Measurements from ENCODE around the gene RBM19. TPM values are rescaled to one million over a fixed set of nuclear protein-coding genes. Genes with fewer than 3 reads are reported as not detected.
A peak's percentile ranks its signal among the peaks of the same experiment; 100 is the strongest.

The RBM19 gene
- total and polyA plus RNA-seq, 7 experiments from 2014 or later = 10.8 to 108 (median 59.0) TPM

DNA sequence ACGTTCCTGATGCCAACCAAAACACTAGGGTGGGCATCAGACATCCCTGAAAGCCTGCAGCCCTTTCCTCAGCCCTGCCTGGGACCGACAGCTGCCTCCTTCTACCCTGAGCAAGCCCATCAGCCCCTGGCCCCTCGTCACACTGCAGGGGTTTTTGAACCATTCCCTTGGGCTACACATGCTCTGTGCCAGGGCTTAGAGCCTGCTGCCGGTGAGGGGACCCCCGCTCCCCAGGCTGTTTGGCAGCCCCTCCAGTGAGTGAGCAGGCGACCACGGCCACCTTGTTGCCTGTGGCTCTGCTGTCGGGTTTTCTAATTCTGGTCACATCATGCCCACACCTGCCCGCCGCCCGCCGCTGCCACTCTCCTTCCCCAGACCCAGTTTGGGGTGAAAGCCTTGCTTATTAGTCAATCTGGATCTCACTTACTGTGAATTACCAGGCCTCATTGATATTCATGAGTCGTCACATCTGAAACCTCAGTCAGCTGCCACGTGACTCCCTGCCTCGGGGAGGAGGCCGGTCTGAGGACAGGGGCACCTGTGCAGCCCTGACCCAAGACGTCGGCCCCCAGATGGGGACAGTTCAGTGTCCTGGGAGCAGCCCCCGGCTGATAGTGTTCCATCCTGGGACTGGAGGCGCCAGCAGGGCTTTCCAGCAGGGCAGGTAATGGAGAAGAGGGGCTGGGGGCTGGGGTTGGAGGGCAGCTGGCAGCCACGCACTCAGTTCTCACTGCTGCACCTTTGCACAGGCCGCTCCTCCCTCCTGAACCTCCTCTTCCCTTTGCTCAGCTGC, 163.0 kb downstream of the RBM19 start:
- Mint-ChIP-seq H3K27me3 (no peaks in the 10 kb centered on the region), H3K9me3 (peaks cover 4 to 22% (median 8%) of the 10 kb centered on the region in 11 donors), H3K36me3 (peaks cover 9 to 32% (median 15%) of the 10 kb centered on the region in 5 donors), H3K4me1 (no peaks in the 10 kb centered on the region), H3K4me3 (no peak overlapping the region), H3K27ac (no peak overlapping the region)
- ChIA-PET CTCF (no interaction called here), POLR2A (no interaction called here)
- no peaks in the 10 kb centered on the region for H3K4me1 ChIP-seq (ENCODE audit: control insufficient read depth in 2 of 2, insufficient read depth in 2 of 2, low read length in 2 of 2)
- H3K4me3 ChIP-seq (ENCODE audit: low read length) = no peak overlapping the region
- peaks cover 0 to 4% (median 0%) of the 10 kb centered on the region in 3 experiments for H3K36me3 ChIP-seq (ENCODE audit: control insufficient read depth in 2 of 3, insufficient read depth in 3 of 3, low read length in 3 of 3)
- H3K27me3 ChIP-seq (ENCODE audit: control insufficient read depth in 2 of 2, insufficient read depth in 2 of 2, low read length in 2 of 2) = no peaks in the 10 kb centered on the region
- H3K27ac ChIP-seq (ENCODE audit: low read depth, low read length) = no peak overlapping the region
- DNase-seq (no peak), ATAC-seq (no peak)
- intact Hi-C loops (cut with micrococcal nuclease) = no loop called here
- no peaks in the 10 kb centered on the region for H3K9me3 ChIP-seq (ENCODE audit: control insufficient read depth in 2 of 3, low read length in 3 of 3)

DNA sequence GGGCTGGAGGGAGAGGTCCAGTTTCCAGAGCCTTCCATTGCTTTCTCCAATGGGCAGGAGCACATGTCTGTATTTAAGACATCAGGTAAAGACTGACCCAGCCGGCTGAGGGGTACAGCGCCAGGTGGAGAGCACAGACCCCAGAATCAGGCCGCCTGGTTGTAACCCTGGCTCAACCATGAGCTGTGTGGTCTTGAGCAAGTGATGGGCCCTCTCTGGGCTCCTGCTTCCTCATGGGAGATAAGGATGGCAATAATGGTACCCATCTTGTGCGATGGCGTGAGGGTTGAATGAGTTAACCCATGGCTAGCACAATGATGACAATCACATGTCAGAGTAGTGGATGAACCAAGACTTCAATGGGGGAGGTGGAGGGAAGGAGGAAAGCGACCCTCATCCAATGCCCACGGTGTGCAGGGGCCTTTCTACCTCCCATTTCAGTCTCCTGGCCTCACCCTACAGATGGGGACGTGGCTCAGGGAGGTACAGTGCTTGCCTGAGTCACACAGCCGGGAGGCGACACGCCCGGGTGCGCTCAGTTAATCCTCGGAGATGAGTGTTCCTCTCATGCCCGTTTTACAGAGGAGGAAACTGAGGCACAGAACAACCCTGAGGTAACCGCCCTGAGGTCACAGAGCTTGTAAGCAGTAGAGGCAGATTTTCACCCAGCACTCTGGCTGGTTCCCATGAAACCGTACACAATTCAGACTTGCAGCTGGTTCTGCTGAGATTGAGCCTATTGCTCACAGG, 163.9 kb downstream of the RBM19 start:
- no peaks in the 10 kb centered on the region for H3K9me3 ChIP-seq (ENCODE audit: control insufficient read depth in 2 of 3, low read length in 3 of 3)
- DNase-seq = no peak
- Mint-ChIP-seq H3K4me3 (no peak overlapping the region), H3K9me3 (peaks cover 4 to 15% (median 5%) of the 10 kb centered on the region in 11 donors), H3K36me3 (peaks cover 5 to 27% (median 14%) of the 10 kb centered on the region in 5 donors), H3K4me1 (no peaks in the 10 kb centered on the region), H3K27ac (no peak overlapping the region), H3K27me3 (no peaks in the 10 kb centered on the region)
- peaks cover 0 to 4% (median 0%) of the 10 kb centered on the region in 3 experiments for H3K36me3 ChIP-seq (ENCODE audit: control insufficient read depth in 2 of 3, insufficient read depth in 3 of 3, low read length in 3 of 3)
- H3K4me1 ChIP-seq (ENCODE audit: control insufficient read depth in 2 of 2, insufficient read depth in 2 of 2, low read length in 2 of 2) = no peaks in the 10 kb centered on the region
- H3K27me3 ChIP-seq (ENCODE audit: control insufficient read depth in 2 of 2, insufficient read depth in 2 of 2, low read length in 2 of 2) = no peaks in the 10 kb centered on the region
- ChIA-PET POLR2A (no interaction called here), CTCF (interaction anchor here (0.6 kb wide), 1 partner anchor 17 kb away, joined by 3 read pairs; no protein-coding TSS in a partner anchor)
- no peak overlapping the region for H3K4me3 ChIP-seq (ENCODE audit: low read length)
- no peak for ATAC-seq
- intact Hi-C loops (cut with micrococcal nuclease) = no loop called here
- no peak overlapping the region for H3K27ac ChIP-seq (ENCODE audit: low read depth, low read length)

DNA sequence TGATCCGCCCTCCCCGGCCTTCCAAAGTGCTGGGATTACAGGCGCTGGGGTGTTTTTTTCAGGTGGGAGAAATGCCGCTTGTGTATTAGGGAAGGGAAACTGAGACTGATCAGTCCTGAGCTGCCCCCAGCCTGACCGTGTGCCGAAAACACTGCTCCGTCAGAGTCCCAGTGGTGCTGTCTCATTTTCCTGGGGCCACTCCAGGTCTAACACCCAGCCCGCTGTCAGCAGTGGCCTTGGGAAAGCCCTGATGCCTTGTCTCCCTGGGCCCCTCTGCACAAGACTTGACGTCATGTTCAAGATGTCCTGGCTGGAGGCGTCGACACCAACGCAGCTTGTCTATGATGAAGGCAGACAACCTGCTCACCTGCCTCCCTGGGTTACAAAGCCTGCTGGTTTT, 165.9 kb downstream of the RBM19 start:
- Histone ChIP-seq H3K4me1 (ENCODE audit: control insufficient read depth in 2 of 2, insufficient read depth in 2 of 2, low read length in 2 of 2) (no peaks in the 10 kb centered on the region), H3K27ac (ENCODE audit: low read depth, low read length) (no peak overlapping the region), H3K9me3 (ENCODE audit: control insufficient read depth in 2 of 3, low read length in 3 of 3) (no peaks in the 10 kb centered on the region), H3K4me3 (ENCODE audit: low read length) (no peak overlapping the region), H3K27me3 (ENCODE audit: control insufficient read depth in 2 of 2, insufficient read depth in 2 of 2, low read length in 2 of 2) (no peaks in the 10 kb centered on the region), H3K36me3 (ENCODE audit: control insufficient read depth in 2 of 3, insufficient read depth in 3 of 3, low read length in 3 of 3) (no peaks in the 10 kb centered on the region)
- no peak for DNase-seq
- Mint-ChIP-seq H3K27me3 (no peaks in the 10 kb centered on the region), H3K36me3 (peaks cover 0 to 27% (median 7%) of the 10 kb centered on the region in 5 donors), H3K27ac (no peak overlapping the region), H3K9me3 (peaks cover 0 to 3% (median 0%) of the 10 kb centered on the region in 11 donors), H3K4me1 (no peaks in the 10 kb centered on the region), H3K4me3 (no peak overlapping the region)
- ChIA-PET POLR2A (no interaction called here), CTCF (no interaction called here)
- ATAC-seq = no peak
- intact Hi-C loops (cut with micrococcal nuclease) = no loop called here

DNA sequence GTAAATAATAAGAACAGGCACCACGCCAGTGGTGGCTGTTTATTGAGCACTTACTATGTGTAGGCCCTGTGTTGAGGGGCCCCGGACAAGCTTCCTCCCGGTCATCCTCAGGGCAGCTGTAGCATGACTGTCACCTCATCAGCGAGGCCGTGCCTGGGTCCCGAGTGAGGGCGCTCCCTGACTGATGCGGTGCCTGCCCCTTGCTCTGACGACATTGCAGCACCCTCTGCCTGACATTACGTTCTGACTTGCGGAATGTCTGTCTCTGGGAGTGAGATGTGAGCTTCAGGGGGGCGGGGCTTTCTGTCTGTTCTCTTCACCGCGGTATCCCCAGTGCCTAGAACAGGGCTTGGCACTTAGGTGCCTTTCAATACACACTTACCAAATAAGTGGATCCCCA, 167.6 kb downstream of the RBM19 start:
- Mint-ChIP-seq H3K4me3 (no peak overlapping the region), H3K36me3 (peaks cover 0 to 28% (median 4%) of the 10 kb centered on the region in 5 donors), H3K9me3 (peaks cover 0 to 3% (median 0%) of the 10 kb centered on the region in 11 donors), H3K27ac (no peak overlapping the region), H3K27me3 (no peaks in the 10 kb centered on the region), H3K4me1 (no peaks in the 10 kb centered on the region)
- Histone ChIP-seq H3K4me1 (ENCODE audit: control insufficient read depth in 2 of 2, insufficient read depth in 2 of 2, low read length in 2 of 2) (no peaks in the 10 kb centered on the region), H3K27ac (ENCODE audit: low read depth, low read length) (no peak overlapping the region), H3K36me3 (ENCODE audit: control insufficient read depth in 2 of 3, insufficient read depth in 3 of 3, low read length in 3 of 3) (no peaks in the 10 kb centered on the region), H3K9me3 (ENCODE audit: control insufficient read depth in 2 of 3, low read length in 3 of 3) (no peaks in the 10 kb centered on the region), H3K27me3 (ENCODE audit: control insufficient read depth in 2 of 2, insufficient read depth in 2 of 2, low read length in 2 of 2) (no peaks in the 10 kb centered on the region), H3K4me3 (ENCODE audit: low read length) (no peak overlapping the region)
- intact Hi-C loops (cut with micrococcal nuclease) = no loop called here
- POLR2A ChIA-PET = no interaction called here
- no peak for ATAC-seq
- no peak for DNase-seq
- CTCF ChIA-PET = no interaction called here

DNA sequence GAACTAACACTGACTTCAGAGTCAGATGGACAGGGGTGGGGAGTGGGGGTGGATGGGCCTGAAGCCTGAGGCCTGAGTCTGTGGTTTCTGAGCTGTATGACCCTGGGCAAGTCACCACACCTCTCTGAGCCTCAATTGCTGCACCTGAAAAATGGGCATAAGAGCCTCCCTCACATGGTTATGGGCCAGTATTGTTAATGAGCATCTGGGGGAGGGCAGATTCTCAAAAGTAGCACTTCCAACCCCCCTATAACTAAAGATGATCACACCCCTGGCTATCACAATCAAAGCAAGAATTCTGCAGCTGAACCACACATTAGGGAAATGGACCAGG, 168.6 kb downstream of the RBM19 start:
- Histone ChIP-seq H3K4me3 (ENCODE audit: low read length) (no peak overlapping the region), H3K27me3 (ENCODE audit: control insufficient read depth in 2 of 2, insufficient read depth in 2 of 2, low read length in 2 of 2) (no peaks in the 10 kb centered on the region), H3K27ac (ENCODE audit: low read depth, low read length) (no peak overlapping the region), H3K36me3 (ENCODE audit: control insufficient read depth in 2 of 3, insufficient read depth in 3 of 3, low read length in 3 of 3) (no peaks in the 10 kb centered on the region), H3K9me3 (ENCODE audit: control insufficient read depth in 2 of 3, low read length in 3 of 3) (no peaks in the 10 kb centered on the region), H3K4me1 (ENCODE audit: control insufficient read depth in 2 of 2, insufficient read depth in 2 of 2, low read length in 2 of 2) (no peaks in the 10 kb centered on the region)
- Mint-ChIP-seq H3K27ac (no peak overlapping the region), H3K27me3 (no peaks in the 10 kb centered on the region), H3K4me1 (no peaks in the 10 kb centered on the region), H3K4me3 (no peak overlapping the region), H3K36me3 (peaks cover 0 to 33% (median 5%) of the 10 kb centered on the region in 5 donors), H3K9me3 (peaks cover 0 to 7% (median 0%) of the 10 kb centered on the region in 11 donors)
- no peak for ATAC-seq
- POLR2A ChIA-PET = no interaction called here
- intact Hi-C loops (cut with micrococcal nuclease) = no loop called here
- CTCF ChIA-PET = no interaction called here
- DNase-seq = no peak

DNA sequence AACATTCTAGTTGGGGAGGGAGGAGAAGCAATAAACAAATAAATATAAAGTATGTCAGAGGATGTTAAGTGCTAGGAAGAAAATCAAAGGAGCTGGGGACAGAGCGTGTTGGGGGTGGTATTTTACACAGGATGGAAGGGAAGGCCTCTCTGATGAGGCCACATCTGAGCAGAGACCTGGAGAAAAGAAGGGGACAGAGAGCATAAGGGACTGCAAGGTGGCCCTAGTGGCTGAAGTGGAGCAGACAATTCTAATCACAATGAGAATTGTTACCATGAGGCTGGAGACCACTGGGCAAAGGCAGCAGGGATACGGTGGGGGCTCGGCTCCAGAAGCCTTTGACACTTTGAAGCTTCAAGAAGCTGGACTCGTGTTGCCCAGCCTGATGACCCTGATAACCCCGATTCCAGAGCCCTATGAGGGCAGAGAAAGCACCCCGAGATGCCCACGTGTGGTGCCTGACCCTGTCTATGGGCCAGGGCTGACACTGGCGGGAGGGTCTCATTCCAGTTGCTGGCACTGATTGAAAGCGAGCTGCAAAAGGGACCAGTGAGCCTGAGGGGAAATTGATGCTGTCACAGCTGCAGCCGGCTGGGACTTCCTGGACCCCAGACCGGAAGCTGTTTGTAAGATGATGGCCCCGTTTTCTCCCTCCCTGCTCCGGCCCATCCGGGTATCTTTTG, 169.1 kb downstream of the RBM19 start:
- POLR2A ChIA-PET = no interaction called here
- no peak overlapping the region for H3K4me3 Mint-ChIP-seq
- Histone ChIP-seq H3K27me3 (ENCODE audit: control insufficient read depth in 2 of 2, insufficient read depth in 2 of 2, low read length in 2 of 2) (no peaks in the 10 kb centered on the region), H3K36me3 (ENCODE audit: control insufficient read depth in 2 of 3, insufficient read depth in 3 of 3, low read length in 3 of 3) (no peaks in the 10 kb centered on the region), H3K9me3 (ENCODE audit: control insufficient read depth in 2 of 3, low read length in 3 of 3) (no peaks in the 10 kb centered on the region), H3K27ac (ENCODE audit: low read depth, low read length) (no peak overlapping the region), H3K4me1 (ENCODE audit: control insufficient read depth in 2 of 2, insufficient read depth in 2 of 2, low read length in 2 of 2) (no peaks in the 10 kb centered on the region), H3K4me3 (ENCODE audit: low read length) (no peak overlapping the region)
- peaks cover 0 to 30% (median 5%) of the 10 kb centered on the region in 5 donors for H3K36me3 Mint-ChIP-seq
- ATAC-seq (no peak), DNase-seq (no peak)
- peak overlapping the region in 1 of 9 donors; percentile 43 for H3K27ac Mint-ChIP-seq
- peaks cover 0 to 7% (median 0%) of the 10 kb centered on the region in 11 donors for H3K9me3 Mint-ChIP-seq
- CTCF ChIA-PET = no interaction called here
- H3K27me3 Mint-ChIP-seq = no peaks in the 10 kb centered on the region
- intact Hi-C loops (cut with micrococcal nuclease) = no loop called here
- H3K4me1 Mint-ChIP-seq = no peaks in the 10 kb centered on the region

Data from naive thymus-derived CD4-positive, alpha-beta T cell (primary cell).